ENCODE data around the gene TMEM240.

GRCh38 chr1:1547011-1547410 lies 6.6 kb upstream of the TMEM240 start:
- no peak for TF ChIP-seq CTCF (IDR thresholded peaks at IDR 0.05)
- no peak for TF ChIP-seq POLR2A (IDR thresholded peaks at IDR 0.05)

Data from thyroid gland (tissue), 4 donors.